Neural crest cell (in vitro differentiated cells): ENCODE data around the gene MGAT5B. TPM values are rescaled to one million over a fixed set of nuclear protein-coding genes. Genes with fewer than 3 reads are reported as not detected.

Experiments used
- DNase-seq: peaks from one replicate; pipeline ENCODE4 v3.0.0; 2021; ENCODE audit warnings: low read depth, mixed read lengths, low spot score
- H3K27ac Mint-ChIP-seq: one replicate; pipeline ENCODE4 v1.8.0; 2021; ENCODE audit warnings: mild to moderate bottlenecking, mixed read lengths; ENCODE audit not compliant: unreplicated experiment
- H3K27me3 Mint-ChIP-seq: 2 replicates; pipeline ENCODE4 v1.8.0; 2021; ENCODE audit warnings: low read depth, mild to moderate bottlenecking, mixed read lengths
- H3K36me3 Mint-ChIP-seq: 2 replicates; pipeline ENCODE4 v1.8.0; 2021; ENCODE audit warnings: low read depth, mild to moderate bottlenecking, mixed read lengths
- H3K4me1 Mint-ChIP-seq: 2 replicates; pipeline ENCODE4 v1.8.0; 2021; ENCODE audit warnings: mixed read lengths
- H3K4me3 Mint-ChIP-seq: one replicate; pipeline ENCODE4 v1.8.0; 2021; ENCODE audit warnings: mild to moderate bottlenecking, mixed read lengths
- H3K9me3 Mint-ChIP-seq: 2 replicates; pipeline ENCODE4 v1.8.0; 2021; ENCODE audit warnings: mixed read lengths
- CTCF ChIP-seq: fragments of 200-600 bp; sonication (generic); conservative IDR thresholded peaks from 2 replicates; pipeline ENCODE4 v1.5.0; 2021; ENCODE audit warnings: antibody characterized with exemption, mild to moderate bottlenecking
- total RNA-seq: library from RNA; stranded (reverse); gene quantifications from 2 replicates; pipeline ENCODE4 v1.2.1, GENCODE V29; 2021

MGAT5B gene
- total RNA-seq, 1 donor from 2014 or later: 14.6 TPM

GRCh38 chr17:76953946-76954345, 85.7 kb downstream of the MGAT5B start:
- DNase-seq: no peak
- H3K27me3 Mint-ChIP-seq: peaks cover 2% of the 10 kb centered on the region

GRCh38 chr17:76955191-76955590, 87.0 kb downstream of the MGAT5B start:
- Mint-ChIP-seq H3K27me3 (peaks cover 2% of the 10 kb centered on the region), H3K9me3 (no peaks in the 10 kb centered on the region), H3K27ac (no peak overlapping the region), H3K4me1 (peaks cover 12% of the 10 kb centered on the region), H3K36me3 (no peaks in the 10 kb centered on the region), H3K4me3 (no peak overlapping the region)
- DNase-seq: no peak
- TF ChIP-seq CTCF: no peak

More at GRCh38 chr17:76953946-76954345, 85.7 kb downstream of the MGAT5B start:
- Mint-ChIP-seq H3K4me1 (peaks cover 12% of the 10 kb centered on the region), H3K4me3 (no peak overlapping the region), H3K36me3 (no peaks in the 10 kb centered on the region), H3K27ac (no peak overlapping the region), H3K9me3 (no peaks in the 10 kb centered on the region)
- no peak for TF ChIP-seq CTCF

GRCh38 chr17:76956846-76957540, 88.8 kb downstream of the MGAT5B start:
- Mint-ChIP-seq H3K36me3 (no peaks in the 10 kb centered on the region), H3K4me3 (no peak overlapping the region), H3K27ac (peak overlapping the region; percentile 90), H3K9me3 (no peaks in the 10 kb centered on the region), H3K4me1 (peaks cover 12% of the 10 kb centered on the region), H3K27me3 (peaks cover 2% of the 10 kb centered on the region)
- no peak for DNase-seq
- no peak for TF ChIP-seq CTCF

GRCh38 chr17:76957678-76958464, 89.7 kb downstream of the MGAT5B start:
- H3K4me3 Mint-ChIP-seq: no peak overlapping the region
- peaks cover 12% of the 10 kb centered on the region for H3K4me1 Mint-ChIP-seq
- TF ChIP-seq CTCF: no peak
- no peak for DNase-seq
- peaks cover 2% of the 10 kb centered on the region for H3K9me3 Mint-ChIP-seq
- peak overlapping the region; percentile 90 for H3K27ac Mint-ChIP-seq
- H3K36me3 Mint-ChIP-seq: no peaks in the 10 kb centered on the region
- H3K27me3 Mint-ChIP-seq: peaks cover 2% of the 10 kb centered on the region

- H3K36me3 Mint-ChIP-seq: no peaks in the 10 kb centered on the region
- H3K27ac Mint-ChIP-seq: no peak overlapping the region
- no peak overlapping the region for H3K4me3 Mint-ChIP-seq
Observed at GRCh38 chr17:76958974-76959373, 90.8 kb downstream of the MGAT5B start.

More at GRCh38 chr17:76958974-76959373, 90.8 kb downstream of the MGAT5B start:
- TF ChIP-seq CTCF: no peak
- Mint-ChIP-seq H3K9me3 (peaks cover 3% of the 10 kb centered on the region), H3K4me1 (peaks cover 12% of the 10 kb centered on the region), H3K27me3 (peaks cover 2% of the 10 kb centered on the region)
- no peak for DNase-seq
